HS-27A (cell line): ENCODE data around the gene ANXA6.
A peak's percentile ranks its signal among the peaks of the same experiment; 100 is the strongest.

ENCODE experiments used
- DNase-seq: peaks from one replicate; pipeline ENCODE4 v3.0.0-alpha.2; 2012; ENCODE audit warnings: low read depth, missing footprints

Gene ANXA6

DNA sequence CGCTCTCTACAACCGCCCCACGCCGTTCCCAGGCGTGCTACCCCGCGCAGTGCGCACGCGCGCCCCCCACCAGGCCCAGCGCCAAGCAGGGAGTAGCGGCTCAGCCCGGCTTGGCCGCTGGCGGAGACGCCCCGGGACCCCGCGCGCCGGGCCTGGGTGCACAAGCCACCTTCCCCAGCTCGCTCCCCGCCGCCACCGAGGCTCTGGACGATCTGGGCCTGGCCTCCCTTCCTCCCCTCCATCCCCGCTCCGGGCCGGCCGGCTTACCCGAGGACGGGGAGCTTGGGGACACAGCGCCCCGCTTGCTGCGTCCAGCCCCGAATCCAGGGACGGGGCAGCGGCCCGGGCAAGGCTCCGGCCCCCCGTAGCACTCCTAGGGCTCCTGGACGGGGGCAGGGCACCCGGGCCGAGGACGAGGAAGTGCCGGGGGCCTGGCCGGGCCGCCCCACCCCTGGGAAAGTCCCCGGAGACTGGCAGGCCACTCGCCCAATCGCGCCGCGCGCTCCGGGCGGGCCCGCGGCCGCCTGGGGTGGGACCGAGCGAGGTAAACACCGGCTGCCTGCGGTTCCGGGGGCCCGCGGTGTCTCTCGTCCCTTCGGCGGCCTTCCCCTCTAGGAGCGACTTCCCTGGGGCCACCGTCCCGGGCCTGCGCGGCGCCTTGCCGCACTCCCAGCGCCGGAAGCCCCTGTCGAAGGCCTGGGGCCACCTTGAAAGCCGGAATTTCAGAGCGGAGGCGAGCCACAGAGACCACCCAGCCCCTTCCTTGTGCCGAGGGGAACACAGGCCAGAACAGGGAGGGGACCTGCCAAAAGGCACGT is 76.8 kb downstream of the ANXA6 start, which contains the start of gene TNIP1:
Gene TNIP1, minus strand, starts transcription at position 422 of the 818 bp plus-strand sequence. CDS start 15,939 bp downstream, outside the sequence.
- DNase-seq = no peak

DNA sequence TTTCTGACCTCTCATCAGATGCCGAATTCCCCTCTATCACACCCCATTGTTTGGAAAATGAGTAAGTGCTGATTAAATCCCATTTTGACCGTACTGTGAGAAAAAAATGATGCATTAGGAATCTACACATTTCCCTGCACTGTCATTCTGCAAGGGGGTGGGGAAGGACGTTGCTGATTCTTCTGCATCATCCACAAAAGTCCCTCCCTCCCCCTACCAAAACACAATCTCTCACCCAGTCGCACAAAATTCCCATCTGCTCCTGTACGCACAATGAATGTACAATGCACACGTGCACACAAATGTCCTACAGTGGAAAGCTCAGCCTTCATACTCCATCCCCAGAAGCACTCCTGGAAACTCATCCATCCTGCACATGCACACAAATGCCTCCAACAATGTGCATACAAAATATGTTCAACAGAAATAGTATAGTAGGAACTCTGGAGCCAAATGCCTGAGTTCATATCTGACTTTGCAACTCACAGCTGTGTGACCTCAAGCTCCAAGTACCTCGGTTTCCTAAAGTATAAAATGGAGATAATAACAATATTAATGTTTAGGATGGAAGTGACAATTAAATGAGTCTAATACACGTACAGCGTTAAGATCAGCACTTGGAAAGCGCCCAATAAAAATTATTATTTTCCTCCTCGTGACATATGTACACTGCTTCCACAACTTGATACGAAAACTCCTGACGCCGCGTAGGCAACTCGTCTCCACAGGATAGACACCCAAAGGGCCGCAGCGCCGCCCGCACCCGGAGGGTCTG is 77.6 kb downstream of the ANXA6 start:
- DNase-seq = peak; percentile 73

DNA sequence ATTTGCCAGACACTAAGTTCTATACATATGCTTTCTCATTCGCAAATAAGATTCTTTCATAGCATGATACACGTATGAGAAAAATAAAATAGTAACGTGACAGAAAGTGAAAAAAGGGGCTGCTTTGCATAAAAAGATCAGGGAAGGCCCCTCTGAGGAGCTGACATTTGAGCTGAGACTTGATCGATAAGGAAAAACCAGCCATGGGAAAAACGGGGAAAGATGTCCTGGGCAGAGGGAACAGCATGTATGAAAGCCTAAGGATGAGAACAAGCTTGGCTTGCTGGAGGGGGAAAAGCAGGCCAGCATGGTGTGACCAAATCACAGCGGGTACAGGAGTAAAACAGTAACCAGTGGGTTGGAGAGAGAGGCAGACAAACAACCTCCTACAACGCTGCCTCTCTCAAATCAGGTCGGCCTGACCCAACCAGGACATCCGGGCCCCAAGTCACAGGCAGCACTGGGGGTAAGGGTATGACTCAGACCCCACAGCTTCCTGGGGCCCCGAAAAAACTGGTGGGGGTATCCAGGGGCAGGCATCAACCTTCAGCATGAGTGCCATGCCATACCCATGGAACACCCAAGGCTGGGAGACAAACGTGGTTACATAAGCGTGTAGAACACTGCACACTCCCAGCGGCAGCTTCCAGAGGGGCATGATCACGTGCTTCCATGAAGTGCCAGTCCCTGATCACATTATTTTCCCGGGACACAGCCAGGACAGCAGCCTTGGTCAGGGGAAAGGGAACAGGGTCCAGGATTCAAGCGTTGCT is 78.9 kb downstream of the ANXA6 start:
- no peak for DNase-seq

DNA sequence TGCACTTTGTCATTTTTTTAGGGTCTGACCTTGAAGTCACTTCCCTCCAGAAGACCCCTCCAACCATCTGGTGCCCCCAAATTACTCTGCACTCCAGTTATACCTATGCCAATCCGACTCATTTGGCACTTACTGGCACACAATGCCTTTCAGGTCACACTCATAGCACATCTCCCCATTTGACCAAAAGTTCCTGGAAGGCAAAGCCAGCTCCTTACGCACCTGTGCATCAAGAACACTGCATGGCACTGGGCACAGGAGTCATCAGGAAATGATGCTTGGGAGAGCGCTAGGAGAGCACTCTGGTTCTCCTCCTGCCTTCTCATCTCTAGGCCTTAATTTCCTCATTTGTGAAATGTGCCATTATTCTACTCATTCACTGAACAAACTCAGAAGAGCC is 79.6 kb downstream of the ANXA6 start:
- no peak for DNase-seq

DNA sequence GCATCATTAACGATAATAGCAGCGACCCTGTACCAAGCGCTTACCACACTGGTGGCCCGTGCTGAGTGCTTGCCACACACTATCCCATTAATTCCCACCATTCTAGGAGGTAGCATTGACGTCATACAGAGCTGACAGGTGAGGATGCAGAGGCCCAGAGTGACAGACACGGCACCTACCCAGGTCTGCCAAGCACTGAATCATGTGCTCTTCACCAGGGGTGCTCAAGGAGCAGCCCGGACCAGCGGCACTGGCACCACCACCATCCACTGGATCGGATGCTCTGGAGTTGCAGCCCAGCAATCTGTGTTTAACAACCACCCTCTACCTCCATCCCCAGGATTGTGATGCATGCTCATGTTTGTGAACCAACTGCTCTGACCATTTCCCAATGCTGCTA is 80.2 kb downstream of the ANXA6 start:
- DNase-seq = no peak

DNA sequence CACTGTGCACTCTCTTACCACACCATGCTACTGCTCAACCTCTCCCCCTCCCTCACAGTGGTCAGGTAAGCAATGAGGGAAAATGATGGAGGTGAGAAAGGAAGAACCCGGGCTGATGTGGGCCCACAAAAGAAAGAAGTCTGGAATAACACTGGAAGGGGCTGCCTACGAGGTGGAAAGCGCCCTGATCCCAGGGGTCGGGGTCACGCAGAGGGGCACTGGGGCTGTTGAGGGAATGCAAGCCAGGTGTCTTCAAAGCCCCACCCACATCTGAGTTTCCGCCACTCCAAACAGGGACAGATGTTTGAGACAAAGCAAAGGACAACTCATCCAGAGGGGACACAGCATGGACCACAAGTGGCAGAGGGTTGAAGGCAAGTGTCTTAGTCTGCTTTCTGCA is 81.0 kb downstream of the ANXA6 start:
- DNase-seq = no peak

DNA sequence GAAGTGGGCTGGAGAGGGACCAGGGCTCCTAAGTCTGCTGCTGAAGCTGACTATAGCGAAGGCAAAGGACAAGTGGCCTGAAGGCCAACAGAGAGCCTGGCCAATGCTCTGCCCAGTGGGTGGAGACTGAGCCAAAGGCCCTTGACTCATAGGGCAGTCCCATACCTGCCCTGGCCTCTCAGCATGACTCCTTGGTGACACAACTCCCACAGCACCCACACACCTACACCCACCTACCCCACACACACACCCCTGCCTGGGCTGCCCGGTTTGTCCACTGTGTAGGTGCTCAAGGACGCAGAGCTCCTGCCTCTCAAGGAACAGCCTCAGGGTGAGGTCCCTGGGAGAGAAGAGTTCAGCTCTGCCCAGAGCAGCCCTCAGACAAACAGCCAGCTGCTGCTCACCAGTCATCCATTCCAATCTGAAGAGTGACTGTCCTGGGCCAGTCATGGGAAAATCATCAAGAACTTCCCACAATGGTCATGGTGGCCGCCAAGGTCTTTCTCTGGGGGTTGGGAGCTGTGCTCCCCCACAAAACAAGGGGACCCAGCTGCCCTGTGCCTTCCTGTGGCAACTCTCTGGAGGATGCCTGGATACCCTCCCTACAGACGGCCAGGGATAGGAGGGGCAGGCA is 81.8 kb downstream of the ANXA6 start:
- DNase-seq = no peak

DNA sequence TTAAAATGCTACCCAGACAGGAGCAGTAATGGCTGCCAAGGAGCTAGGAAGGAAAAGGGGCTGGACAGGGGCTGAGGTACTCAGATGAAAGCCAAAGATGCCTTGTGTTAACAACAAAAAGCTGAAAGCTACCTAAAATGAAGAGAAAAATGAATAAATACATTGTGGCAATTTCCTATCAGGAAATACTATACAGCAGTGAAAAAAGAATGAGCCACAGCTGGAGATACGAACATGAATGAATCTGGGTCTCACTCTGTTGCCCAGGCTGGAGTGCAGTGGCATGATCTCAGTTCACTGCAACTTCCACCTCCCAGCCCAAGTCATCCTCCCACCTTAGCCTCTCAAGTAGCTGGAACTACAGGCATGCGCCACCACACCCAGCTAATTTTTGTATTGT is 83.0 kb downstream of the ANXA6 start:
- no peak for DNase-seq

DNA sequence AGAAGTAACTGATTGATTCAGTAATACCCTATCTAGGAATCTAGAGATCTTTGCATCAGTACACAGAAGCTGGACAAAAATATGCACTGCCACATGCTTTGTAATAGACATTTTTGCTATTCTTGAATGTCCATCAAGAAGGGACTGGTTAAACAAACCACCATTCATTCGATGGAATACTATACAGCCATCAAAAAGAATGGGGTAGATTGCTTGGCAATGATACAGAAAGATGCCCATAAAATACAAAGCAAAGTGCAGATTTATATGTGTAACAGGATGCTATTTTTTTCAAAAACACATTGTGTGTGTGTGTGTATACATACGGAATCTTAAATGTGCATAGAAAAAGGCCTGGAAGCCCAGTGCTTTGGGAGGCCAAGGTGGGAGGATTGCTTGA is 84.3 kb downstream of the ANXA6 start:
- DNase-seq = no peak

DNA sequence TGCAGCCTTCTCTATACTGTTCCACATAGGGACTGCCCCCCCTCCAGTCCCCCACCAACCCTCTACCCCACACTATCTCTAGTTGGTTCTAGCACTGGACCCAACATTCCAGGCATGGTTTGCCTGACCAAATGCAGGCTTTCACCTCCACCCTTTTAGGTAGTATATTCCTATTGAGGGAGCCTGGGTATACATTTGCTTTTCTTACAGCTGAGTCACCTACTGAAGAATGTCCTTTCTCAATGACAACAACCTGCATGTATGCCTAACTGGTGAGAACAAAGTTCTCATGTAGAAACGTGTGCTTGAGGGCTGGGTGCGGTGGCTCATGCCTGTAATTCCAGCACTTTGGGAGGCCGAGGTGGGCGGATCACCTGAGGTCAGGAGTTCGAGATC is 85.0 kb downstream of the ANXA6 start:
- DNase-seq = peak; percentile 73

DNA sequence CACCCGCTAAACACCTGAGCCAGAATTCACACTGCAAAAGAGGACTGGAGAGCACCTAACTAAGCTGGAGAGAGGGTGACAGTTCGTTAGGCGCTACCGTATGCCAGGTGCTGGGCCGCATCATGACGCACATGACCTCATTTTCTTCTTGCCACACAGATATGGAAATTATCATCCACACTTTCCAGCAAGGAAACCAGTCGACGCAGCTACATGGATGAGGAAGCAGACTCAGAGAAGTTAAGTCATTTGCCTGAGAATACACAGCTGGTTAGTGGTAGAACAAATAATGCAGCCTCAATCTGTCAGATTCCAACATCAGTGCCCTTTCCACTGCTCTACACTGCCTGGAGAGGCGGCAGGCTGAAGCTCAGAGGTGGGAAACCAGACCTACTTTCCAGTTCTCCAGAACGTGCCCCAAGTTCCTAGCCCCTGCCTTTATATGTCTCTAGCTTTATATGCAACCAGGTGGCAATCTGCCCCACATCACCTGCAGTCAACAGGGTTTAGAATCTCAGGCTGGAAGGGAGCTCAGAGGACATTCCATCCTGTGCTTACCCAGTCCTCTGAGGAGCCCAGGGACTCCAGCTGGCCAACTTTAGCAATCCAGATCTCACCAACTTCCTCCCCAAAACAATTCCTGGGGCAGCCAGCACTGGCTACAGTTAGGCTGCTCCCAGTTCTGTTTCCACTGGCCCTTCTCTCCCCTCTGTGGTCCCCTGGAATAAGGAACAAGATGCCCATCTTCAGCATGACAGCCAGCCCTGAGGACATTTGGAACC is 85.5 kb downstream of the ANXA6 start:
- DNase-seq = no peak

DNA sequence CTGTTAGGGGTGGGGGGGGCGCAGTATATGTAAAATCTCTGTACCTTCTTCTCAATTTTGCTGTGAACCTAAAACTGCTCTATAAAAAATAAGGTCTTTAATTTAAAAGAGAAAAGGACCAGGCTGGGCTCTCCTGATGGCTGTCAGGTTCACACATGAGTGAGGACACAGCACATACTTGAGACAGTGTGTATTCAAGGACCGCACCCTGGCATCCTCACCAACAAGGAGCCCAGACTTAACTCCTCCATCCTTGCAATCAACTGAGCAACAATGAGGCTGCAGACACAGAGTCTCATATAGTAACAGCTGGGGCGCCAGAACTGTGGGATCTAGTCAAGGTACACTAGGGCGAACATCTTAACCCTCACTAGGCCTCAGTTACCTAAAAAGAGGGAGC is 86.6 kb downstream of the ANXA6 start:
- DNase-seq = no peak

DNA sequence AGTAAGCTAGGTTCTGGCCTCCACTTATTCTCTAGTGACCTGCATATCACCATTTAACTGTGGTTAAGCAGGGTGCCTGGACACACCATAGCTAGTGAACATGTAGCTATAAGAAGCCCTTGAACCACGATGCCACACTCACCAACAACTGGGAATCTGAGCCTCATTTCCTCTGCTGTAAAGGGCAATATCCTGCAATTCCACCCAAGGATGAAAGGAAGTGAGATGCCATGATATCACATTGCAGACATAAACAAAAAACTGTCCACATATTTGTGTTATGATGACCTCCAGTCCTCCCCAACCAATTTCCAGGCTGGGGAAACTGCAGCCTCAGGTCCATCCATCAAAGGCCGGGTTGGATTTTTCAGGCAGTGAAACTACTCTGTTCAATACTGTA is 87.1 kb downstream of the ANXA6 start:
- no peak for DNase-seq

DNA sequence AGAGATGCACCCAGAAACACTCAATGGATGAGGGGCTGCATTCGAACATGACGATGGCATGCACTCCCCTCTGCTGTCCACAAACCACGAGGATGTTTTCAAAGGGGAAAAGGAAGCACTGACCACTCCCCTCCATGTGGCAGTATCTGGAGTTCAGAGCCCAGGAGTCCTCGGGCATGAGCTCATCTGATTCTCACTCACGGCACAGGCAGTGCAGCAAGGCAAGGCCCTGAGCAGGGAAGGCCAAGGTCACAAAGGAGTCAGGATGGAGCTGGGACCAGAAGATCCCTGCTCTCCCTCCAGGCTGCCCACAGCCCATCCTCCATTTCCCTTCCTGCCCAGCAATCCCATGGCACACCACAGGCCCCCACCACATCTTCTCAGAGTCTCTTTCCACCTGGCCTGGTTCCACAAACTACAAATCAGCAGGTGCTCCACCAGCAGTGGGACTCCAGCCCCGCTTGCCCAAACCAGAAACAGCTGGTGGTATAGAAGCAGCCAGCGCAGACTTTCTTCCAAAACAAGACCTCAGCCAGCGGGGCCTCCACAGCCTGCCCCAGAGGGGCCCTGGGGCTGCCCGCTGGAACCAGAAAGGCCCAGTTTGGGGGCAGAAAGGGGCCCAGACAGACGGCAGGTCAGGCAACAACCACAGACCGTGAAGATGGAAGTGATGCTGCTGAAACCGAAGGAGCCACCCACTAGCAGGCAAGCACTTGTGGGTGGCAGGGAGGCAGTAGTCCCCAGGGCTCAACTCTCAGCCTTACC is 89.0 kb downstream of the ANXA6 start:
- DNase-seq = no peak

DNA sequence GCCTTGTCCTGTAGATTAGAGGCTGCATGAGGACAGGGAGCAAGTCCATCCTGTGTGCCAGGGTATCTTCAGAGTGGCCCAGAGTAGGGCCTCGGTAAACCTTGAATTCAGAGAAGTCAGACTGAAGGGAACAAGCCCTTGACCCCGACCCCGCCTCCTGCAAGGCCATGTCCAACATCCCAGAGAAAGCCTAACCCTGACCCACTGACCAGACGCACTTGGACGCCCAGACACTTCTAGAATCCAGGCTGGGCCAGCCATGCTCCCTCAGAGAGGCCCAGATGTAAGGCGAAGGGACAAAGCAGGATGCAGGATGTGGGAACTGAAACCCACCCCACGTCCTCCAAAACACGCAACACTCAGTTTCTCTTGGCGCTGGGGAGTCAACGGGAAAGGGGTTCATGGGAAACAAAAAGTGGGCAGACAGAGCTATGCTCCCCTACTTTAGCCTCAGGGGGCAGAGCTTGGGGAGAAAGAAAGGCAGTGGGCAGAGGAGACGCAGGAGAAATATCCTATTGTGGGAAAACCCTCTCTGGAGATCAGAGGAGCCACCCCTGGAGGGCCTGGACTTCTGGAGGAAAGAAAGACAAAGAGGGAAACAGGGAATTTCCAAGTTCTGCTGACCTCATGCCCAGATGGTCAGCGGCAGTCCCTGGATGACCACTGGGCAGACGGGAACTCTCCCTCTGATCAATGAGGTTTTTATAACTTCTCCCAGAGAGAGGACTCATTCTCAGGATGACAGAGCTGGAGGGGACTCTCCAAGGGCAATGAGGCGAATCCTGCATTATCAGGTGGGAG is 89.7 kb downstream of the ANXA6 start:
- no peak for DNase-seq

DNA sequence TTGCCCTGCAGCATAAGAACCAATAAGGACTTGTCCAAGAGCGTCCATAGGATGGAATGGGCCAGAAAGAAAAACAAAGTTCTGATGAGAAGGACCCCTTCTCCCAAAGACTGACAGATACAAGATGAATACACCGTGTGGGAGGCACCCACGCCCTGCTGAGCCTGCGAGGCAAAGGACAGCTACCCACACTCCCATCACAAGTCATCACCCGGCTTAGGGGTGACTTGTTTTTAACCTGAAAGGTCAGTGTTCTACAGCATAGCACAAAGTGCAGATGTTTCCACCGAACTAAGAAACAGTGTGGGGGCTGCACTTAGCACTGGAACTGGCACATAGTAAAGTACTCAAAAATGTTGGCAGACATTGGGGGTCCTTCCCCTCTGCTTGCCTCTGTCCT is 90.7 kb downstream of the ANXA6 start:
- DNase-seq = no peak

DNA sequence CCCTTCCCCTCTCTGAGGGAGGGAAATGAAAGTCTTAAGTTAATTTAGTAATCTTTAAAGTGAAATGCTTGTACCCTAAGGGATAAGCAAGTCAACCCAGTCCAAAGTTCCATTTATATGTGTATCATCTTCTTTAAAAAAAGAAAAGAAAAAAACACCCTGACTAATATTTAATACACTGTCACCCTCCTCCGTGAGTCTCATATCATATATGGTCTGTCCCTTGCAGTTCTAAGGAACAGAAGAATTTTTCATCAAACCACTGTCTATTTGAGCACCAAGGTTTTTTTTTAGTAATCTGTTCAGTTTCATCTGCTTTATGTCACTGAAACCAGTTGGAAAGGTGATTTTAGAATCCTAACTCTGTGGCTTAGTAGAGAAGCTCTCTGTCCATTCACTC is 92.0 kb downstream of the ANXA6 start:
- no peak for DNase-seq

DNA sequence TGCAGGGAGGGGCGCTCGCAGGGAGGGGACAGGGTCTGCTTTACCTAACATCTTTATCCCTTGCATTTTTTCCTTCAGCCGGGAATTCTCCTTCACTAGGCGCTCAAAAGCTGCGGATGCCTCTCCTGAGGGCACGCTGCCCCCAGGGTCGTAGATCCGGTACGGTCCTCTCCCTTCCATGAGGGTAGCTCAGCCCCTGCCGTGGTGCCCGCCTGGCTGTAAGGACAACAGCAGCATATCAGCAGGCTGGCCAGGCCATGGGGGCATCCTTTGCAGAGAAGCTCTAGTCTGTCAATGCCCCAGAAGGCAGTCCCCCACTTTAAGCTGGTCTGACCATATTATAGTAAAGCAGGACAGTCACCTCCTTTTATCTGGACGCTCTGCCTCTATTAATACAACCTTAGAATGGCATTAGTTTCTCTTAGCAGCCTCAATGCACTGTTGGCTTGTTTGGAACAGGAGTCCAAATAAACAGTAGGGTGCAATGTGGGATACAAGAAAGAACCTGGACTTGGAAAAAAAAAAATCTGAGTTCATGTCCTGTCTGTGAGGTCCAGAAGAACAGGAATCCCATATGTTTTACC is 92.6 kb downstream of the ANXA6 start:
- DNase-seq = no peak
